HepG2 (cell line): ENCODE results near the gene SFI1. TPM values are rescaled to one million over a fixed set of nuclear protein-coding genes. Genes with fewer than 3 reads are reported as not detected.

Source experiments
- CENPX ChIP-seq: sonication (generic); formaldehyde crosslinking; IDR thresholded peaks from 2 replicates; pipeline ENCODE4 v1.9.0; 2021; ENCODE audit warnings: mild to moderate bottlenecking, missing genetic modification reagents, moderate library complexity
- FOSL1 ChIP-seq: sonication (generic); formaldehyde crosslinking; IDR thresholded peaks from 2 replicates; pipeline ENCODE4 v1.9.0; 2021; ENCODE audit warnings: missing genetic modification reagents, borderline replicate concordance
- NAIF1 ChIP-seq: sonication (generic); formaldehyde crosslinking; IDR thresholded peaks from 2 replicates; pipeline ENCODE4 v1.5.0; 2020; ENCODE audit warnings: mild to moderate bottlenecking, missing genetic modification reagents, borderline replicate concordance
- REST ChIP-seq, 2 experiments: IDR thresholded peaks; 2 replicates each; pipeline ENCODE4 v1.6.1; 2011 to 2012; ENCODE audit warnings: low read length in 2 of 2, borderline replicate concordance in 1 of 2, low read depth in 1 of 2, mild to moderate bottlenecking in 1 of 2, moderate library complexity in 1 of 2
- RFX1 ChIP-seq: fragments of 450-650 bp; IDR thresholded peaks from 2 replicates; pipeline ENCODE4 v1.6.1; 2017
- ZBTB40 ChIP-seq, 2 experiments: fragments of 450-650 bp in 1 of 2; sonication (generic) in 1 of 2; formaldehyde crosslinking in 1 of 2; IDR thresholded peaks; 2 replicates each; pipeline versions ENCODE4 v1.6.1 to v1.8.0; 2016 to 2022; ENCODE audit warnings: antibody characterized with exemption in 1 of 2, mild to moderate bottlenecking in 1 of 2, missing genetic modification reagents in 1 of 2
- ZNF431 ChIP-seq: sonication (generic); formaldehyde crosslinking; IDR thresholded peaks from 2 replicates; pipeline ENCODE4 v1.9.0; 2022; ENCODE audit warnings: missing genetic modification reagents, low read depth, mild to moderate bottlenecking, borderline replicate concordance
- ZNF432 ChIP-seq: sonication (generic); formaldehyde crosslinking; IDR thresholded peaks from 2 replicates; pipeline ENCODE4 v1.5.0; 2020; ENCODE audit warnings: missing genetic modification reagents, mild to moderate bottlenecking, borderline replicate concordance
- ZNF510 ChIP-seq: sonication (generic); formaldehyde crosslinking; IDR thresholded peaks from 2 replicates; pipeline ENCODE4 v1.4.0; 2020; ENCODE audit warnings: low read depth, mild to moderate bottlenecking, missing genetic modification reagents
- ZNF558 ChIP-seq: sonication (generic); formaldehyde crosslinking; IDR thresholded peaks from 2 replicates; pipeline ENCODE4 v1.9.0; 2022; ENCODE audit warnings: mild to moderate bottlenecking, missing genetic modification reagents, borderline replicate concordance
- ZNF574 ChIP-seq: sonication (generic); formaldehyde crosslinking; IDR thresholded peaks from 2 replicates; pipeline ENCODE4 v1.4.0; 2020; ENCODE audit warnings: missing genetic modification reagents
- ZNF768 ChIP-seq: sonication (generic); formaldehyde crosslinking; IDR thresholded peaks from 2 replicates; pipeline ENCODE4 v1.4.0; 2020; ENCODE audit warnings: missing genetic modification reagents
- polyA plus RNA-seq, 8 experiments: library from polyadenylated mRNA; depleted of rRNA in 3 of 8; stranded (reverse) in 7 of 8; unstranded in 1 of 8; fragments of >200 nt; fragmentation: Illumina TruSeq in 4 of 8; extraction: Trizol in 4 of 8; gene quantifications; 2 replicates each; pipeline versions ENCODE4 v1.2.1 to v1.2.3, GENCODE V29; 2011 to 2016; ENCODE audit warnings: low read depth in 4 of 8, missing spikeins in 1 of 8, mixed read lengths in 1 of 8; ENCODE audit not compliant: insufficient read depth in 1 of 8
- total RNA-seq, 5 experiments: library from RNA; depleted of rRNA; stranded (reverse); fragments of >200 nt; fragmentation: Illumina TruSeq; extraction: Trizol; gene quantifications; 2 replicates each; pipeline ENCODE4 v1.2.3, GENCODE V29; 2016; ENCODE audit warnings: low read depth in 1 of 5

SFI1 gene
- total and polyA plus RNA-seq, 2 of the 13 experiments (the other 11 are each of a cell fraction or from before 2014, with no cell fraction given): 20.5 to 40.1 TPM

GRCh38 chr22:31586137-31586920 lies 90.0 kb downstream of the SFI1 start (continued):
- TF ChIP-seq ZBTB40 (IDR thresholded peaks at IDR 0.05) (no peak), ZBTB40 (CRISPR knock-in tag; IDR thresholded peaks at IDR 0.05) (peak; percentile 55; the same call in 1 of the 2 replicates), REST (IDR thresholded peaks at IDR 0.05; ENCODE audit: borderline replicate concordance in 1 of 2, low read depth in 1 of 2, low read length in 2 of 2) (0 out of 4 replicates have a peak, but pooled peaks of 1 of the 2 experiments have one; percentile 16), RFX1 (no peak), ZNF510 (CRISPR knock-in tag) (no peak), FOSL1 (no peak), NAIF1 (CRISPR knock-in tag) (0 out of 2 replicates have a peak, but pooled peaks have one; percentile 37), ZNF558 (CRISPR knock-in tag) (no peak), ZNF431 (CRISPR knock-in tag) (no peak; the same call in 1 of the 2 replicates), CENPX (no peak), ZNF768 (CRISPR knock-in tag) (no peak), ZNF432 (CRISPR knock-in tag) (no peak), ZNF574 (CRISPR knock-in tag) (peak; percentile 48)
